GM12864 (cell line): ENCODE measurements around the gene EVI5.
A peak's percentile ranks its signal among the peaks of the same experiment; 100 is the strongest.

ENCODE experiments used
- DNase-seq: peaks from one replicate; pipeline ENCODE4 v3.0.0-alpha.2; 2011; ENCODE audit warnings: low read depth
- H3K4me3 ChIP-seq: 2 replicates; pipeline ENCODE4 v1.5.1; 2011; ENCODE audit warnings: mild to moderate bottlenecking, low read depth, low read length, control low read depth
- TF ChIP-seq, protein P1 (sequence below): IDR thresholded peaks from 2 replicates; pipeline ENCODE4 v1.5.1; 2011; ENCODE audit warnings: low read depth, mild to moderate bottlenecking, moderate library complexity, low read length, control low read depth, inconsistent platforms; ENCODE audit errors: missing control alignments

EVI5 gene

DNA sequence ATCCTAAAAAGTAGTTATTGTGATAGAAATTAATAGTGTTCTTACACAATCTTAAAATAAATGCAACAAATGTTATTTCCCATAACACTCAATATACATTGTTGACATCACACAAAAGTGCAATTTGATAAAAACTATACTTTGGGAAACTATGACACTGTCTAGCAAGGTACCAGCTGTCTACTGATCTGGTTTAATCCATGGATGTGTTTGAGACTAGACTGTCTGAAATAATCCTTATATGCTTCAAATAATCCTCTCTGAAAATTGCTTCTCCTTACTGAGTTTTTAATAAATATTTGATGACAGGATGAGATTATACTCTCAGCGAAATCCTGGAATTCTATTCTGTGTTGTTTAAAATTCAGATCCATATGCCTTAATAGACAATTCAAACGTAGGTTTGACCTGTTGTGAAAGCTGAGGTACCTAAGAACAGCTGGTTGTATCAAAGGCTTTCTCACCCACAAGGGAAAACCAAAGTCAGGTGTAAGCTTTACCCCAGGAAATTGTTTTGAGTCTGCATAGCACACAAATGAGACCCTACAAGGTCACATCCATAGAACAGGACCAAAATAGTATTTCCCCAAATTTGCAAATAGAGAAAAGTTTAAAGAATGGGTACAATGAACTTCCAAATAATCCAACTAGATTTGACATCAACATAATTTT, 289.4 kb downstream of the EVI5 start:
- TF ChIP-seq, protein P1, sequence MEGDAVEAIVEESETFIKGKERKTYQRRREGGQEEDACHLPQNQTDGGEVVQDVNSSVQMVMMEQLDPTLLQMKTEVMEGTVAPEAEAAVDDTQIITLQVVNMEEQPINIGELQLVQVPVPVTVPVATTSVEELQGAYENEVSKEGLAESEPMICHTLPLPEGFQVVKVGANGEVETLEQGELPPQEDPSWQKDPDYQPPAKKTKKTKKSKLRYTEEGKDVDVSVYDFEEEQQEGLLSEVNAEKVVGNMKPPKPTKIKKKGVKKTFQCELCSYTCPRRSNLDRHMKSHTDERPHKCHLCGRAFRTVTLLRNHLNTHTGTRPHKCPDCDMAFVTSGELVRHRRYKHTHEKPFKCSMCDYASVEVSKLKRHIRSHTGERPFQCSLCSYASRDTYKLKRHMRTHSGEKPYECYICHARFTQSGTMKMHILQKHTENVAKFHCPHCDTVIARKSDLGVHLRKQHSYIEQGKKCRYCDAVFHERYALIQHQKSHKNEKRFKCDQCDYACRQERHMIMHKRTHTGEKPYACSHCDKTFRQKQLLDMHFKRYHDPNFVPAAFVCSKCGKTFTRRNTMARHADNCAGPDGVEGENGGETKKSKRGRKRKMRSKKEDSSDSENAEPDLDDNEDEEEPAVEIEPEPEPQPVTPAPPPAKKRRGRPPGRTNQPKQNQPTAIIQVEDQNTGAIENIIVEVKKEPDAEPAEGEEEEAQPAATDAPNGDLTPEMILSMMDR: no peak
- no peak for DNase-seq
- H3K4me3 ChIP-seq: no peak overlapping the region

DNA sequence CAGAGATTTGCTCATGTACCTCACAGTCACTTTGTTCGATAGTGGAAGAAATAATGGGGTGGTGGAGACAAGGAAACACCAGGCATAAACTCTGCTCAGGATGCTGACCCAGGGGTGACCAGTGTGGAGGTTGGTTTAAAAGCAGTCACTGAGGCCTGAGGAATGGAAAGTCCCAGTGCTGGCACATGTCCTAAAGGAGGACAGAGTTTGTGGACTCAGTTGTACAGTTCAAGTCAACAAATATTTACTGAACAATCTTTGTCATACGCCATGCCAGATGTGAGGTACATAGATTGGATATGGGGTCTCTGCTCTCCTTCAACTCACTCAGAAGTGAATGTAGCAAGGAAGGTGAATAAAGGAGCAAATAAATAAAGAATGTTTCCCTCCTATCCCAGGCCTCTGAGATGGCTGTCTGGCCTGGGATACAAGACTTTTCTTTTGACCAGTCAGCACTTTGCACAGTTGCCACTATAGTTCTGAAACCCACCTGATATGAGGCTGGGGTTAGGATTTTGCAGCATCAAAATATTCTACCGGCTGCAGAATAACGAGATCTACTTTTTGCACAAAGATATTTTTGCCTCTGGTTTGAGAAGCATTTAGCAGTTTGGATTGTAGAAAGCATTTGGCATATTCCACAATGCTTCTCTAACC, 290.3 kb downstream of the EVI5 start:
- TF ChIP-seq, protein P1: no peak
- no peak for DNase-seq

DNA sequence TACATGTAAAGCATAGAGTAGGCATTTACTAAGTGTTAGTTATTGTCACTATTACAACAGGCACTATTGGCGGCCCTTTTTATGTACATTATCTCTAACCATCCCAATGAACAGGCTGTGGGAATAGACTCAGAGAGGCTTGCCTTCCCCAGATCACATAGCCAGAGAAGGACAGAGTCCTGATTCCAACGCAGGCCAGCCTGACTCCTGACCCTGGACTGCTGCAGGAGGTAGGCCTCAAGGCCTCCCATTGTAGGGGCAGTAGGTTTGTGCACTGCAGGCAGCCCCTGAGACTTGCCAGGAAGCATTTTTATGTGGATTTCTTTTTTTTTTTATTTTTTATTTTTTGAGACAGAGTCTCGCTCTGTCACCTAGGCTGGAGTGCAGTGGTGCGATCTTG, 291.8 kb downstream of the EVI5 start:
- H3K4me3 ChIP-seq: no peak overlapping the region
- DNase-seq: no peak
- TF ChIP-seq, protein P1: no peak

More for the DNA sequence above, 290.3 kb downstream of the EVI5 start:
- H3K4me3 ChIP-seq: no peak overlapping the region

DNA sequence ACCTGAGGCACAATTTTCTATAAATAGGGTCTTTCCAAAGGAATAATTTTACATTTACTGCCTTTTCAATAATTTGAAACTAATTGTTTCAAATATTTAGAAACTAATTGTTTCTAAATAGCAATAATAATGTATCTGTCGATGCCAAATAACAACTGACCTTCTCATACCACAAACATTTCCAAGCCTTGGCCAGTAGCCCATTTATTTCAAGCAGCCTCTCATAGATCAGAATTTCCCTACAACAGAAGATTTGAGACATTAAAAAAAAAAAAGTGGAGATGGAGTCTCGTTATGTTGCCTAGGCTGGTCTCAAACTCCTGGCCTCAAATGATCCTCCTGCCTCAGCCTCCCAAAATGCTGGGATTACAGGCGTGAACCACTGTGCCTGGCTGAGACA, 296.1 kb downstream of the EVI5 start:
- no peak for DNase-seq
- H3K4me3 ChIP-seq: no peak overlapping the region
- TF ChIP-seq, protein P1: no peak

DNA sequence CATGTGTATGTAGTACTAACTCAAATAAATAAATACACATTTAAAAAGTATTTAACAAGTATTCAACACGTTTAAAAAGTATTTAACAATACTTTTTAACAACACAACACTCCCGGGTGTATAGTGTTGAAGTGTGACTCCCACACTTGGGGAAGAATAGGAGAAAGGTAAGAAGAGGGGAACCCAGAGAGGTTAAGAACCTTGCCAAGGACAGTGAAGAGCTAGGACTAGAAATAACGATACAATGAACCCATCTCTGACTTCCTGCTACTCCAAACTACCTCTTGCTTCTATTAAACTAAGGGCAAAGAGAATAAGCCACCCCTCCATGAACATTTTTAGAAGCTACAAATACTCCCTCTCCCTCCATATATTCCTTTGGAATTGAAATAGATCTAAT, 296.5 kb downstream of the EVI5 start:
- no peak overlapping the region for H3K4me3 ChIP-seq
- TF ChIP-seq, protein P1: no peak
- no peak for DNase-seq

DNA sequence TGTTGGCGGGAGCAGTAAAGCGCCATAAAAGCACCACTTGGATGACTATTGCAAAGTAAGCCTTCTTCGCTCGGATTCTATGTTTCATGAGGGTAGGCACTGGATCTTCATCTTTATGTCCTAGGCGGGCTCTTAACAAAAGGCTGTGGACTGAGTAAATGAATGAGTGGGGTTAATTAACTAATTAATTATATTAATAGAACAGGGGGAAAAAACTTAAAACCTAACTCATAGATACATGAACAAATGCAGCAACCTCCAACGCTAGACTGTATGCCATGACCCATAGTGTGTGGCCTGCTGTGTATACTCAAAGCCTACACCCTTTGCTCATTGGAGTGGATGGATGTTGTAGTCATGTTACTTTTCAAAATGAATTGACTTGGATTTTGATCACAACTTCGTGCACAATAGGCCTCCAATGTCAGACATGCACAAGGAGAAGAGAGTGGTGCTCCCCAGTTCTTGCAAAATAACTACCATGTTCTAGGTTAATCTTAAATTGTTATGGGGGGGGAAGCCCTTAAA, 297.8 kb downstream of the EVI5 start:
- no peak for DNase-seq
- TF ChIP-seq, protein P1: no peak
- H3K4me3 ChIP-seq: peak overlapping the region; percentile 66
